Stimulated activated naive B cell treated with anti-CD40 and anti-IgM and Interleukin-4, amounts not matched to agents 10 μg/mL and 1 μg/mL and 100 μg/mL, for 72 hours (primary cell): ENCODE data around the gene ARPC2.

ENCODE experiments used
- ATAC-seq, 2 donors: fragments of 150-1000 bp; cut with Tn5 transposase; replicated peaks; 2 replicates each; pipeline ENCODE4 v1.10.0; 2021; ENCODE audit warnings: moderate library complexity in 1 of 2
- DNase-seq: peaks from one replicate; pipeline ENCODE4 v3.0.0; 2021
- H3K27ac Mint-ChIP-seq: one replicate; pipeline ENCODE4 v1.8.0; 2022; ENCODE audit warnings: mild to moderate bottlenecking, mixed read lengths
- H3K27me3 Mint-ChIP-seq, 2 donors: one replicate each; pipeline ENCODE4 v1.8.0; 2022; ENCODE audit warnings: mixed read lengths in 2 of 2
- H3K36me3 Mint-ChIP-seq, 2 donors: one replicate each; pipeline ENCODE4 v1.8.0; 2022; ENCODE audit warnings: mixed read lengths in 2 of 2, mild to moderate bottlenecking in 1 of 2
- H3K4me1 Mint-ChIP-seq, 2 donors: one replicate each; pipeline ENCODE4 v1.8.0; 2022; ENCODE audit warnings: mixed read lengths in 2 of 2, mild to moderate bottlenecking in 1 of 2
- H3K4me3 Mint-ChIP-seq, 2 donors: one replicate each; pipeline ENCODE4 v1.8.0; 2022; ENCODE audit warnings: mild to moderate bottlenecking in 2 of 2, mixed read lengths in 2 of 2, moderate library complexity in 1 of 2
- H3K9me3 Mint-ChIP-seq, 2 donors: one replicate each; pipeline ENCODE4 v1.8.0; 2022; ENCODE audit warnings: mixed read lengths in 2 of 2, mild to moderate bottlenecking in 1 of 2

ARPC2 gene

DNA sequence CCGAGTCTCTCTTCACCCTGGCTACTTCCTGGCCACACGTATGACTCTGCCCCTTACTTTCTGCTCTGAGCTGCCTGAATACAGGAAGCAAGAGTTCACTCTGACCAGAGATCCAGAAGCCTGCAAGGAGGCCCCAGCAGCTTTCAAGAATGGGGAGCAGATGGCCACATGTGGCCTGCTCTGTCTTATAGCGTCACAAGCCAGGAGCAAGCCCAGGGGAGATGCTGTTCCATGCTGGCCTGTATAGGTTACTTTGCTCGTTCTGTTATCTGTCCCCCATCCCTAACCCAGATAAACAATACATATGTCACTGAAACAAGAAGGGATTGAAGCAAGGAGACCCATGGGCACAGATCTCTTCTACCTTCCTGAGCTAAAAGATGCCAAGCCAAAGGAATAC is 57.6 kb downstream of the ARPC2 start:
- no peak for ATAC-seq
- no peak for DNase-seq
- H3K4me3 Mint-ChIP-seq = no peak overlapping the region
- H3K27me3 Mint-ChIP-seq = no peaks in the 10 kb centered on the region
- H3K36me3 Mint-ChIP-seq = peaks cover 19 to 54% of the 10 kb centered on the region in 2 donors
- peaks cover 36 to 60% of the 10 kb centered on the region in 2 donors for H3K4me1 Mint-ChIP-seq
- peak overlapping the region; percentile 69 for H3K27ac Mint-ChIP-seq
- no peaks in the 10 kb centered on the region for H3K9me3 Mint-ChIP-seq

DNA sequence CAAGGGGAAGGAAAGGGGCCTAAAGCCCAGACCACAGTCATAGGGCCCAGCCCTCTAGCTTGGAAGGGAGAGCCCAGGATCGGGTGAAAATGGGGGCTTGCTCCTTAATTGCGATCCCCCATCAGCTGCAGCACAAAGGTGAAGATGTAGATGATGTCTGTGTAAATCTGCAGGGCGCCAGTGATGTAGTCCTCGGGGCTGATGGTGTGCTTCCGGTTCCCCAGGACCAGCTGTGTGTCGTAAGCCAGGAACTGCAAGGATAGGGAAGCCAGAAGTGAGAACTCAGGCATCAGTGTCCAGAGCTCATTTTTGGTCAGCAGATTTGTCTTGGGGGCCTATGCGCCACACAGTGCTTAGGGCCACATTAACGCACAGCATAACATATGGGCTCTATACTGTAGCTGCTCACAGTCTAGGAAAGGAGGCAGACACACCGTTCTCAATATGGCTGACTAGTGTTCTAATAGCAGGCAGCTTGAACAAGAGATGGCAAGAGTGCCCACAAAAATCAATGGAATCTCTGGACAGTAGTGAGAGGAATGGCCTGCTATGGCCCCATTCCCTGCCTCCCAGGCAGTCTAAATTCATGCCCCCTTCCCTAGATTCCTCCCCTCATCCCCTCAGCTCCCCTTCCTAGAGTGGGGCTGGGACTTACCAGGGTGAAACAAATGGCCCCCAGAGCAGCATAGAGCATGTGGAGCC is 58.5 kb downstream of the ARPC2 start:
- ATAC-seq (no peak), DNase-seq (no peak)
- Mint-ChIP-seq H3K4me1 (peaks cover 41 to 60% of the 10 kb centered on the region in 2 donors), H3K27me3 (no peaks in the 10 kb centered on the region), H3K4me3 (no peak overlapping the region), H3K36me3 (peaks cover 26 to 63% of the 10 kb centered on the region in 2 donors), H3K9me3 (no peaks in the 10 kb centered on the region), H3K27ac (peak overlapping the region; percentile 69)

DNA sequence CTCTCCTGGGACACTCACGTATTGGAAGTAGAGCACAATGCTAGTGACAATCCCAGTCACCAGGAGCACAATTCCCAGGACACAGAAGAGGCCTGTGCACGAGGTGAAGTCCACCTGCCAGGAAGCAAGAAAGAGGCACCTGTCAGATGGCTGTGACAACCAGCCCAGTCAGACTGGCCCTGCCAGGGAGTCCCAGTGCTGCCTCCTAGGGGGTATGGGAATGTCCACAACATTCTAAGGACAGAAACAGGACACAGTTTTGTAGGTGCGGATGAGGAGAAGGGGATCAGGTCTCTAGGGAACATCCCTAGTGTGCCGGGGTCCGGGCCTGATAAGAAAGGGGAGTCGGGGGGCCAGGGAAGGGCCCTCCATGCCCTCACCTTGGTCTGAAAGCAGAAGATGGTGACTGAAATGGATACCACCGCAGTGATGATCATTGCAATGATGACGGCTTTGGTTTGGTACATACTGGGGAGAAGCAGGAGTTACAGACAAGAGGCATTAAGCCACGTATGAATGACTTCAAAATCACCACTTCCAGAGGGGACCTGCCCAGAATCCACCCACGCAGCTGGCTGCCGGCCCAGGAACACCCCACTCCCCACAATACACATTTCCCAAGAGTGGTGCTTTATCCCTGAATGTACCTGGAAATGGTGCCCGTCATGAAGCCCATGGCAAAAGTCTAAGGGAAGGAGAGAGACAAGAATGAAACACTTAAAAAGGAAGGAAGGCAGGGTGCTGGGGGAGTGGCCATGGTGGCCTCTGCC is 60.2 kb downstream of the ARPC2 start:
- no peak for DNase-seq
- no peak for ATAC-seq
- peaks cover 32 to 46% of the 10 kb centered on the region in 2 donors for H3K4me1 Mint-ChIP-seq
- H3K27ac Mint-ChIP-seq = peak overlapping the region; percentile 89
- H3K36me3 Mint-ChIP-seq = peaks cover 28 to 63% of the 10 kb centered on the region in 2 donors
- no peaks in the 10 kb centered on the region for H3K9me3 Mint-ChIP-seq
- H3K27me3 Mint-ChIP-seq = no peaks in the 10 kb centered on the region
- no peak overlapping the region for H3K4me3 Mint-ChIP-seq

GRCh38 chr2:218277921-218278320 is 60.9 kb downstream of the ARPC2 start:
- no peak for DNase-seq
- no peak overlapping the region for H3K4me3 Mint-ChIP-seq
- peaks cover 29 to 61% of the 10 kb centered on the region in 2 donors for H3K36me3 Mint-ChIP-seq
- peaks cover 30 to 44% of the 10 kb centered on the region in 2 donors for H3K4me1 Mint-ChIP-seq
- no peaks in the 10 kb centered on the region for H3K27me3 Mint-ChIP-seq
- peak overlapping the region; percentile 89 for H3K27ac Mint-ChIP-seq
- no peaks in the 10 kb centered on the region for H3K9me3 Mint-ChIP-seq
- ATAC-seq = no peak

GRCh38 chr2:218278531-218279360 is 61.8 kb downstream of the ARPC2 start:
- DNase-seq = no peak
- no peak for ATAC-seq
- Mint-ChIP-seq H3K9me3 (no peaks in the 10 kb centered on the region), H3K36me3 (peaks cover 27 to 55% of the 10 kb centered on the region in 2 donors), H3K27me3 (no peaks in the 10 kb centered on the region), H3K4me1 (peaks cover 29 to 45% of the 10 kb centered on the region in 2 donors), H3K27ac (peak overlapping the region; percentile 47), H3K4me3 (no peak overlapping the region)

GRCh38 chr2:218280260-218280870 is 63.4 kb downstream of the ARPC2 start:
- no peak overlapping the region for H3K4me3 Mint-ChIP-seq
- H3K27ac Mint-ChIP-seq = peak overlapping the region; percentile 86
- H3K9me3 Mint-ChIP-seq = no peaks in the 10 kb centered on the region
- peaks cover 25 to 44% of the 10 kb centered on the region in 2 donors for H3K36me3 Mint-ChIP-seq
- peaks cover 28 to 46% of the 10 kb centered on the region in 2 donors for H3K4me1 Mint-ChIP-seq
- DNase-seq = no peak
- no peak for ATAC-seq
- H3K27me3 Mint-ChIP-seq = no peaks in the 10 kb centered on the region

GRCh38 chr2:218281449-218281848 is 64.5 kb downstream of the ARPC2 start:
- H3K36me3 Mint-ChIP-seq = peaks cover 24 to 48% of the 10 kb centered on the region in 2 donors
- ATAC-seq = no peak
- no peak for DNase-seq
- no peak overlapping the region for H3K4me3 Mint-ChIP-seq
- no peaks in the 10 kb centered on the region for H3K9me3 Mint-ChIP-seq
- H3K27ac Mint-ChIP-seq = no peak overlapping the region
- H3K27me3 Mint-ChIP-seq = no peaks in the 10 kb centered on the region
- H3K4me1 Mint-ChIP-seq = peaks cover 36 to 53% of the 10 kb centered on the region in 2 donors

GRCh38 chr2:218282173-218282991 is 65.4 kb downstream of the ARPC2 start:
- Mint-ChIP-seq H3K36me3 (peaks cover 15 to 41% of the 10 kb centered on the region in 2 donors), H3K4me1 (peaks cover 43 to 52% of the 10 kb centered on the region in 2 donors)

GRCh38 chr2:218284106-218284811 is 67.3 kb downstream of the ARPC2 start:
- peak; percentile 13 to 15 for ATAC-seq

More at GRCh38 chr2:218282173-218282991, 65.4 kb downstream of the ARPC2 start:
- Mint-ChIP-seq H3K9me3 (no peaks in the 10 kb centered on the region), H3K27ac (peak overlapping the region; percentile 62), H3K27me3 (no peaks in the 10 kb centered on the region), H3K4me3 (no peak overlapping the region)
- ATAC-seq = no peak
- no peak for DNase-seq

DNA sequence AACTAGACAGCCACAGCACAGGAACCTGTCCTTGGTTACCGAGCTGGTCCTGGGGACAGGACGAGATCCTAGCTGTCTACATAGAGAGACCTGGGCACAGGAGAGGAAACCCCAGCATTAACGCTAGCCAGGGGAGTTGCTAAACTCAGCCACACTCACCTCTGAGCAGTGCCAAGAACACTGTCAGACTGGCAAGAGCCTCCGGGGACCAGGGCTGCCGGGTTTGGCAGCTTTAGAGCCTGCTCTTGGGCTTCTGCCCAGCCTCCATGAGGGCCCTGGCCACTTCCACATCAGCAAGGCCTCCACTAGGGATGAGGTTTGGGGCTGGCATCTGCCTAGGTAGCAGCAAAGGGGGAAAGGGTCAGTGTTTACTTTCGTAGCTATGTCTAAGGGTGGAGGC is 68.6 kb downstream of the ARPC2 start:
- no peak for ATAC-seq
- Mint-ChIP-seq H3K27me3 (no peaks in the 10 kb centered on the region), H3K36me3 (peaks cover 5 to 21% of the 10 kb centered on the region in 2 donors), H3K4me1 (peaks cover 58 to 80% of the 10 kb centered on the region in 2 donors), H3K27ac (peak overlapping the region; percentile 98), H3K9me3 (no peaks in the 10 kb centered on the region), H3K4me3 (peak overlapping the region; percentile 83 to 94)
- DNase-seq = no peak

More at GRCh38 chr2:218284106-218284811, 67.3 kb downstream of the ARPC2 start:
- H3K9me3 Mint-ChIP-seq = no peaks in the 10 kb centered on the region
- no peaks in the 10 kb centered on the region for H3K27me3 Mint-ChIP-seq
- peaks cover 54 to 67% of the 10 kb centered on the region in 2 donors for H3K4me1 Mint-ChIP-seq
- peak overlapping the region in 1 of 2 donors; percentile 13 for H3K4me3 Mint-ChIP-seq
- peak overlapping the region; percentile 84 for H3K27ac Mint-ChIP-seq
- H3K36me3 Mint-ChIP-seq = peaks cover 15 to 34% of the 10 kb centered on the region in 2 donors
- no peak for DNase-seq

DNA sequence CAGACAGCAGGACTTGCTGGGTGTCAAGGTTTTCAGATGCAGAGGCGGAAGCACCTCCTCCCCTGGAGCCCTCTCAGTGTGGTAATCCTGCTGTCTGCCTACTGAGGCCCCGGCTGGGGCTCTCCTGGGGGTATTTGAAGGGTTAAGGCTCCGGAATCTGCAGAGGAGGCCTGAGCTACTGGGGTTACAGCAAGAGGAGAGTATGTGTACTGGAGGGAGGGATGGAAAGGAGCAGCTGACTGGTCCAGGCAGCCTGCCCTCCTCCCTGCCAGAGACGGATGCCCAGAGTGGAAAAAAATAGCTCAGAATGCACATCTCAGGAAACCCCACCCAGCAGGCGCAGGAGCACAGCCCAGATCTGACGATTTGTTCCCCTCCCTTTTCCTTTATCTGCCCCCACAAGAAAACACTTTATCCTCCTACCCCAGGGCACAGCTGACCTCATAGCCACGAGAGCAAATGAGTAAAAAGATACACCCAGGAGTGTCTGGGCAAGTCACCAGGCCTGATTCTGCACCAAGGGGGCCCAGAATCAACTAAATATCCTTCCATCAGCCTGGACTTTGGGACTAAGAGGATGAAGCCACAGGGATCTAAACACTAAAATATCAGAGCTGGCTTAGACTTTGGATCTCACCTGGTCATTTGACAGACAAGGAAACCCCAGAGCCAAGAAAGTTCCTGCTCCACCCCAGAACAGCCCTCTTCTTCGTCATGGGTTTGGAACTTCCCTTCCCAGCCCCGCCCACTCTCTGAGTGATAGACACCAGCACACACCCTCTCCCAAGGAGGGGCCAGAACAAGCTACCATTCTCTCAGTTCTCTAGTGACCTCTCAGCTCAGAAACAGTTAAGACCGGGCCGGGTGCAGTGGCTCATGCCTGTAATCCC is 69.8 kb downstream of the ARPC2 start:
- Mint-ChIP-seq H3K36me3 (peaks cover 3 to 16% of the 10 kb centered on the region in 2 donors), H3K27me3 (no peaks in the 10 kb centered on the region), H3K4me1 (peaks cover 63 to 92% of the 10 kb centered on the region in 2 donors), H3K9me3 (no peaks in the 10 kb centered on the region), H3K27ac (peak overlapping the region; percentile 98), H3K4me3 (peak overlapping the region; percentile 83 to 94)
- DNase-seq (peak; percentile 81), ATAC-seq (peak; percentile 81)
